Muscle layer of duodenum (tissue), 2 donors: ENCODE data around the gene OR51F2.
"Not testable (repeated sequence)": the region's sequence is repeated elsewhere in the genome, so short reads cannot be mapped to it uniquely, and the experiment has no call there.

ENCODE experiments used
- H3K27ac ChIP-seq: one replicate; pipeline ENCODE4 v1.7.0; 2013; ENCODE audit warnings: mild to moderate bottlenecking, low read length
- H3K27me3 ChIP-seq: one replicate; pipeline ENCODE4 v1.7.0; 2013; ENCODE audit warnings: low read depth, mild to moderate bottlenecking, control low read depth, low read length
- H3K36me3 ChIP-seq, 2 donors: one replicate each; pipeline ENCODE4 v1.7.0; 2013; ENCODE audit warnings: low read length in 2 of 2, control low read depth in 1 of 2, mild to moderate bottlenecking in 1 of 2; ENCODE audit not compliant: insufficient read depth in 2 of 2, control insufficient read depth in 1 of 2
- H3K4me1 ChIP-seq, 2 donors: one replicate each; pipeline ENCODE4 v1.7.0; 2013; ENCODE audit warnings: low read length in 2 of 2, mild to moderate bottlenecking in 2 of 2, control low read depth in 1 of 2, moderate library complexity in 1 of 2; ENCODE audit not compliant: insufficient read depth in 2 of 2, control insufficient read depth in 1 of 2
- H3K4me3 ChIP-seq, 2 donors: one replicate each; pipeline ENCODE4 v1.7.0; 2013; ENCODE audit warnings: low read length in 2 of 2, low read depth in 1 of 2, mild to moderate bottlenecking in 1 of 2
- H3K9me3 ChIP-seq, 2 donors: one replicate each; pipeline ENCODE4 v1.7.0; 2013; ENCODE audit warnings: low read length in 2 of 2, control low read depth in 1 of 2, mild to moderate bottlenecking in 1 of 2; ENCODE audit not compliant: control insufficient read depth in 1 of 2
- donor health status: healthy.

The OR51F2 gene

DNA sequence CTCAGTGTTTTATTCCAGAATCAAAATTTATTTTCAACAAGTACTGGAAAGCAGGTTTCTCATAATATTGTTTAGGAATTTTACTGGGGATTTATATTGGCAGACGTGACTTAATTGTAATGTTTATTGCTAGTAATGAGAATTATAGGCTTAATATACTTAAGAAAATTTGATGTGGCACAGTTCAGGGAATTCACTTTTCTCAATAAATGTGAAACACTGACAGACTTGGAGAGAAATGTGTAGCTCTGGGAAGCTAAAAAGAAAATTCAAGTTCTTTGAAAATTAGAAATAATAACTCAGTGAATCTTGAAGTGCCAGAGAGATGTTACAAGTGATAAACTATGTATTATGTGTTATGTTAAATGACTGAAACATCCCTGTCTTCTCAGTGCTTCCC, at the start of gene OR51F2:
Gene OR51F2 (plus strand): TSS at position 301 of the 400 bp plus-strand sequence. CDS start 101 bp downstream, outside the sequence.
- Histone ChIP-seq H3K4me1 (no peaks in the 10 kb centered on the region), H3K27me3 (no peaks in the 10 kb centered on the region), H3K36me3 (no peaks in the 10 kb centered on the region), H3K9me3 (no peaks in the 10 kb centered on the region), H3K4me3 (no peak within 1 kb of the TSS), H3K27ac (no peak within 1 kb of the TSS)

- H3K36me3 ChIP-seq: no peaks in the 10 kb centered on the region
- no peaks in the 10 kb centered on the region for H3K27me3 ChIP-seq
- H3K4me1 ChIP-seq: no peaks in the 10 kb centered on the region
- no peak overlapping the region for H3K4me3 ChIP-seq
- no peaks in the 10 kb centered on the region for H3K9me3 ChIP-seq
- no peak overlapping the region for H3K27ac ChIP-seq
Measured at GRCh38 chr11:4782454-4782853, 38.7 kb upstream of the OR51F2 start.

GRCh38 chr11:4797206-4797605, 23.9 kb upstream of the OR51F2 start:
- Histone ChIP-seq H3K9me3 (no peaks in the 10 kb centered on the region), H3K36me3 (no peaks in the 10 kb centered on the region), H3K27ac (no peak overlapping the region), H3K27me3 (no peaks in the 10 kb centered on the region), H3K4me3 (no peak overlapping the region), H3K4me1 (no peaks in the 10 kb centered on the region)

GRCh38 chr11:4798427-4799183, 22.5 kb upstream of the OR51F2 start:
- Histone ChIP-seq H3K4me3 (no peak overlapping the region), H3K9me3 (no peaks in the 10 kb centered on the region)

GRCh38 chr11:4801316-4801715, 19.8 kb upstream of the OR51F2 start:
- H3K27ac ChIP-seq, H3K4me1 ChIP-seq, H3K27me3 ChIP-seq, H3K36me3 ChIP-seq, H3K4me3 ChIP-seq, H3K9me3 ChIP-seq: not testable (repeated sequence)

More at GRCh38 chr11:4798427-4799183, 22.5 kb upstream of the OR51F2 start:
- Histone ChIP-seq H3K4me1 (no peaks in the 10 kb centered on the region), H3K27ac (no peak overlapping the region), H3K27me3 (no peaks in the 10 kb centered on the region), H3K36me3 (no peaks in the 10 kb centered on the region)

GRCh38 chr11:4804280-4804679, 16.8 kb upstream of the OR51F2 start, which contains the start of gene OR52R1:
TSS of gene OR52R1 (minus strand) at chr11:4804380. CDS start at chr11:4804380, 0 bp downstream.
- no peaks in the 10 kb centered on the region for H3K27me3 ChIP-seq
- no peaks in the 10 kb centered on the region for H3K36me3 ChIP-seq
- H3K9me3 ChIP-seq: no peaks in the 10 kb centered on the region
- H3K27ac ChIP-seq: no peak within 1 kb of the TSS
- H3K4me1 ChIP-seq: no peaks in the 10 kb centered on the region
- no peak within 1 kb of the TSS for H3K4me3 ChIP-seq

- Histone ChIP-seq H3K9me3 (no peaks in the 10 kb centered on the region), H3K36me3 (no peaks in the 10 kb centered on the region), H3K4me1 (no peaks in the 10 kb centered on the region), H3K27ac (no peak overlapping the region), H3K27me3 (no peaks in the 10 kb centered on the region), H3K4me3 (no peak overlapping the region)
Measured at GRCh38 chr11:4808476-4808875, 12.6 kb upstream of the OR51F2 start.

GRCh38 chr11:4809246-4809645, 11.9 kb upstream of the OR51F2 start:
- no peaks in the 10 kb centered on the region for H3K4me1 ChIP-seq
- no peaks in the 10 kb centered on the region for H3K9me3 ChIP-seq
- H3K27me3 ChIP-seq: no peaks in the 10 kb centered on the region
- no peak overlapping the region for H3K27ac ChIP-seq
- no peaks in the 10 kb centered on the region for H3K36me3 ChIP-seq
- no peak overlapping the region for H3K4me3 ChIP-seq

DNA sequence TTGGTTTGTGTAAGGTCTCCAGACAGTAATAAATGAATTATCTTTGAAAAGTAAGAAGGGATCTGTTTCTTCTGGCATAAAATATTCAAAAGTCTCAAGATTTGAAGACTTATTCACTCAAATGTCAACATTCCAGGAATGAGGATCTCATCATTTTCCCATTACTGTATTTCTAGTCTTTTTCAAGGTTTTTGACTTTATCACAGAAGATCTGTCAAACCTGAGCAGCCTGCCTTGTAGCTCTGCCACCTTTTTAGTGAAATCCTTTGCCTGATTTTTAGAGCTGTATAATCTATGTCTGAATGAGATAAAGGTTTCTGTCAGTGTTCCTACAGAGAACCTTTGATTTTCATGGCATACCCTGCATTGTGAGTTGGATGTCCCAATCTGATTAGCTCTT, 4.0 kb downstream of the OR51F2 start:
- H3K9me3 ChIP-seq: no peaks in the 10 kb centered on the region
- no peak overlapping the region for H3K4me3 ChIP-seq
- no peaks in the 10 kb centered on the region for H3K36me3 ChIP-seq
- no peaks in the 10 kb centered on the region for H3K4me1 ChIP-seq
- H3K27me3 ChIP-seq: no peaks in the 10 kb centered on the region
- H3K27ac ChIP-seq: no peak overlapping the region

DNA sequence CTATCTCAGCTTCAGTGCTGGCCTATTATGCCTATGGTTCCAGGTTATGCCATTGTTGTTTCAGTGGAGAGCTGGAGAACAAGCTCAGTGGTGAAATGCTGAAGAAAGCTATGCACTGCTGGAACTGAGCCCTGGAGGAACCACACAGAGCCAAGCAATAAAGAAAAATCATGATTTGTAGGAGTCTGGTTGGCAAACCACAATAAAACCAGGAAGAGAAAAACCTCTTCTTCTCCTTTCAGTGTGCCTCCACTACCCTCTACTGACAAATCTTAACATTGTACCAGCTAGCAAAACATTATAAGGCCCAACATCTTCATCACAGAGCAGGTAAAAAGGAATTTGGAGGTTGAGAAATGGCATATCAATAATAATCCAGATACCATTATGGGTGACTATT, 5.3 kb downstream of the OR51F2 start:
- H3K4me1 ChIP-seq: no peaks in the 10 kb centered on the region
- H3K27me3 ChIP-seq: no peaks in the 10 kb centered on the region
- no peaks in the 10 kb centered on the region for H3K9me3 ChIP-seq
- no peak overlapping the region for H3K27ac ChIP-seq
- no peak overlapping the region for H3K4me3 ChIP-seq
- H3K36me3 ChIP-seq: no peaks in the 10 kb centered on the region

- Histone ChIP-seq H3K9me3 (no peaks in the 10 kb centered on the region), H3K4me1 (no peaks in the 10 kb centered on the region), H3K4me3 (no peak overlapping the region), H3K27me3 (no peaks in the 10 kb centered on the region), H3K36me3 (no peaks in the 10 kb centered on the region), H3K27ac (no peak overlapping the region)
Measured at GRCh38 chr11:4830346-4830745, 9.2 kb downstream of the OR51F2 start.

GRCh38 chr11:4830909-4831308, 9.8 kb downstream of the OR51F2 start:
- Histone ChIP-seq H3K36me3 (no peaks in the 10 kb centered on the region), H3K27me3 (no peaks in the 10 kb centered on the region), H3K27ac (no peak overlapping the region), H3K9me3 (no peaks in the 10 kb centered on the region), H3K4me3 (no peak overlapping the region), H3K4me1 (no peaks in the 10 kb centered on the region)
